ENCODE results near the gene ABTB2.

DNA sequence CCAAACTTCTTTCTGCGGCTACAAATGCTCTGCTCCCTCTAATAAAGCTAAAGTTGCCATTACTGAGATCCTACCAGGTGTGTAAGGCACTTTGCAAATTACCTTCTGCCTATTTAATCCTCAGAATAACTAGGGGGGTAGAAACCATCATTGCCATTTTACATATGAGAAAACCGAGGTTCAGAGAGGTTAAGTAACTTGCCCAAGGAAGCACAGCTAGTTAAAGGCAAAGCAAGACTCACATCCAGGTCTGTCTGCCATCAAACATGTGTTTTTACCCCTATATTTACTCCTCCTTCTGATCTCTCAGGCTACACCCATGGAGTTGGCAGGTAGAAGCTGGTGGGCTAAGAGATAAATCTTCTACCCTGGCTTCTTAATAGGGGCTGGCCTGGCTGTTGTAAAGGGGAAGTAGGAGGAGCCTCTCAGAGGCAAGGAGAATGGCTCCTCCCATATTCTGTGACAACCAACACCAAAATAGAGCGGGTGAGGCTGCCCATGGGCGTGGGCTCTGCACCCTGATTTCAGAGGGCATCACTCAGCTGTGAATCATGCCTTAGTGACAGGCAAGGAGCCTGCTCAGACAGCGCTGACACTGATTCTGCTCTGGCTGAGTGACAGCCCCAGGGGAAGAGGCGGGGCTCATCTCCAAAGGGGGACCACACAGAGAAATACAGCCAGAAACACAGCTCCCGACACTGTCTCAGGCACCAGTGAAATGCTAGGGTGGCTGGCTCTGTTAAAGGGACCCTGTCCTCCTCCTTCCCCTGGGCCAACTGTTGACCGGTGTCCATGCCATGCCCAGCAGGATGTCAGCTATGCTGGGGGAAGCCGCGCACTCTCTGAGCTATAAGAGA lies 106.8 kb downstream of the ABTB2 start:
- TF ChIP-seq CTCF (IDR thresholded peaks at IDR 0.05) (no peak), POLR2A (IDR thresholded peaks at IDR 0.05) (no peak)

Data from Peyer's patch (tissue), 4 donors.